GM21423 (cell line): Measurements from ENCODE around the gene DIP2C.
"Not testable (repeated sequence)": the region's sequence is repeated elsewhere in the genome, so short reads cannot be mapped to it uniquely, and the experiment has no call there.

Experiments used
- ATAC-seq: cut with Tn5 transposase; IDR thresholded peaks from one replicate; pipeline ENCODE4 v1.9.1; 2021; ENCODE audit warnings: mild to moderate bottlenecking, moderate library complexity; ENCODE audit not compliant: unreplicated experiment

DIP2C gene

GRCh38 chr10:489330-489729, 200.1 kb downstream of the DIP2C start:
- no peak for ATAC-seq

DNA sequence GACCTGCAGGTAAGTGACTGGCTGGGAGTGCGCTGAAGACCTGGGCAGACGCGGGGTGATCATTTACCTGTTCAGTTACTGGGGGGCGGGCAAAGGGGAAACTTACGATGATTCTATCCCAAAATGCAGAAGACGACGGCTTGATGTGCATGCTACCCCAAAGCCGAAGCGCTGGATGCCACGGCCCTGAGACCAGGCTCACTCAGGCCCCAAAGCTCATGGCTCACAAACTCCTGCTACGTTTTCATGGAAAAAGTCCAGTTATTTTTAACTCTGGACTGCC, 200.6 kb downstream of the DIP2C start:
- no peak for ATAC-seq

DNA sequence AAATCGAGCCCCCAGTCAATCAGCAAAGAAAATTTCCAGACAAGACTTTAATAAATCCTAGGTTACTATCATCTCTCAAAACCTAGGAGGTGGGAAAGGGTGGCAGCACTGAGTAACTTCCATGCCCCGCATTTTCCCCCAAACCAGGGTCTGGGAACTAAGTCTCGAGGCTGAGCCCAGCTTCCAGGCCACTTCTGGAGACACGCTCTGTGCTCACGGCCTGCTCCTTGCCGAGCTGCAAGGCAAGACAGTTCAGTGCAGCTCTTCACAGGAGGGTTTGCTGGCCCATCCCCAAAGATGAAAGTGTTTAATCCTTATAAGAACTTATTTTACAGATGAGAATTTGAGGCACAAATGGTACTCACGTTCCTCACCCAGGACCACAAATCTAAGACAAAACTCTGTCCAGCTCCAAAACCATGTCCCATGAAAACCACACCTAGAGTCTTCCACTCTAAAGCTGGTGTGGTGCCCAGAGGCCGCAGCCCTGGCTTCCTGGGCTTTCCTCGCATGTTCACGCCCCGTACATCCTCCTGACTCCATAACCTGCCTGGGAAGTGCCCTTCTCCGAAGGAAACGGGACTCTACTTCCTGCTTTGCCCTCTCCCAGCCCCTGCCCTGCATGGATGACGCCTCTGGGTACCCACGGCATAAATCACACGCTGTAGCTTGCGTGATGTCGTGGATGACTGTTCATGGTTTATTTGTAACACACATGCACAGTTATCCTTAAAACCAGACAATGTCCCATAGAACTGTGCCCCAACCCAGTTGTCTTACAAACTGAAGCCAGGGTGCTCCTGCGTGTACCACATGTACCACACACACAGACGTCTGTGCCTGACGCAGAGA, 201.2 kb downstream of the DIP2C start:
- ATAC-seq, result no peak

DNA sequence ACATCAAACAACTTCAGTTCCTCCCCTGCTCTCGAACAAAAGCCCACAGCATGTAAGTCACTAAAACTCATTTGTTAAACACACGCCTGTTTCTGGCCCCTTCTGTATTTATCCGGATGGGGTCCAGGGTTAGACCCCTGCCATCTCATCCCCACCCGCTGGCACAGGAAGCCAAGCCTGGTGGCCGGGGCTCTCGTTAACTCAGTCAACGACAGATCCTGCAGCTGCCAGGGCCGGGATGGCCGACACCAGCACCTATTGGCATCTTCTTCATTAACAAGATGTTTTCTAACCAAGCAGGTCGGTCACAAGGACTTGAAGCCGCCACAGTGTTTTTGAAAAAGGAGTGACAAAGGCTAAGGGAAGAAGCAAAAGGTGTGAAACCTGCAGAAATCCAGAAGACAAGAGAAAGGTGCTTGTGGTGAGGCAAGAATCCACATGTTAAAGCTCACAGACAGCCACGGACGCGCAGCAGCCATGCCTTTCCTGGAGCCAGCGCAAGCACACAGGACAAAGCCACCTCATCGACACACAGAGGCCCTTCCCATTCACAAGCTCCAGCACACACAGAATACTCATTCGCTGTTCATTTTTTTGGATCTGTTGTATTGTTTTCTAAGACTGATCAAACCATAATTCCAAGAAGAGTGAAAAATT, 202.7 kb downstream of the DIP2C start:
- no peak for ATAC-seq

- ATAC-seq, result no peak
These were observed 203.3 kb downstream of the DIP2C start for GRCh38 chr10:486206-486605.

GRCh38 chr10:485776-486175, 203.7 kb downstream of the DIP2C start:
- ATAC-seq, result no peak

DNA sequence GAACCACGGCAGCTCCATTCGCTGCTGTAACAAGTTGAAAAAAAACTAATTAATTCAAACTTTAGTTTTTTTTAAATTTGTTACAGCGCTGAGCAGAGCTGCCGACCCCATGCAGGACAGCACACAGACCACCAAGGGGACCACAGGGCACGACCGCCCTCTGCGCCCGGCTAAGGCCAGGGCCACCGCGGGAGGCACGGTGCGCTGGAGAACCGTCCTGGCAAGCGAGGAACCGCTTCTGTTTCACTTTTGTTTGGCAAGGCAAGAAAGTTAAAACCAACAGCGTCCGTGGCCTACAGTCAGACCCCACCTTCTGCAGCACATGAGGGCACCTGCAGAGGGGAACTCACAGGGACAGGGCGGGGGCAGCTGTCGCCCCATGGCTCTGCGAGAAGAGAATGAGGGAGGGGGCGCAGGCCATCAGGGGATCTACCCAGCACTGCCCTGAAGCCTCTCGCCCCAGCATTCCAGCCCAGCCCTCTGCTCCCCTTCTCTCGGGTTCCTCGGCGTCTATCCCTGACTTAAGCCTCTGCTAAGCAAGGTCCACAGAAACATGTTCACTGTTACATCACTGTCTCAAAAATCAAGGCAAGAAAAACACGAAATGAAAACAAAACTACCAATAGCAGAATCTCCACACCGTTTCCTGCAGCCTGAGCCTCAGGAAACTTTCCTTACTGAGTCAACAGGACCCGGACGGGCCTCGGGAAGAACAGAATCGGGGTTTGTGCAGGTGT, 204.4 kb downstream of the DIP2C start:
- ATAC-seq, result peak; percentile 46

- ATAC-seq, result peak; percentile 36
These were observed 205.0 kb downstream of the DIP2C start for GRCh38 chr10:484441-484924.

DNA sequence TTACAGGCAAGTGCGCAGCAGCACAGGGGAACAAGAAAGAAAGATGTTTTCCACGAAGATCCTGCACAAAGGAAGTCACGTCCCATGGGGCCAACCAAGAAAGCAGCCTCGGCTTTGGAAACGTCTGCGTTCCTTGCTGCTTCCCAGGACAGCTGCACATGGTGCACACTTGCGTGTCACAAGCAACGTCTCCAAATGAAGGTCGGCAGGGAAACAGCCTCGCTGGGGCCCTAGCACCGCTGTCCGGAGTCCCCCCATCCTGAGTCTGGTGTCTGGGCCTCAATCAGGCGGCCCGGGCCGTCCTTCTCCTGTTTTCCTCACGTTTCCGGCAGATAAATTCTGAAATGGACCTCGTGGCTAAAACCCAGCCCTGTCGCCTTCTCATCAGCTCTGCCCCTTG, 206.2 kb downstream of the DIP2C start:
- ATAC-seq, result no peak

- no peak for ATAC-seq
These were observed 206.6 kb downstream of the DIP2C start for GRCh38 chr10:482848-483247.

DNA sequence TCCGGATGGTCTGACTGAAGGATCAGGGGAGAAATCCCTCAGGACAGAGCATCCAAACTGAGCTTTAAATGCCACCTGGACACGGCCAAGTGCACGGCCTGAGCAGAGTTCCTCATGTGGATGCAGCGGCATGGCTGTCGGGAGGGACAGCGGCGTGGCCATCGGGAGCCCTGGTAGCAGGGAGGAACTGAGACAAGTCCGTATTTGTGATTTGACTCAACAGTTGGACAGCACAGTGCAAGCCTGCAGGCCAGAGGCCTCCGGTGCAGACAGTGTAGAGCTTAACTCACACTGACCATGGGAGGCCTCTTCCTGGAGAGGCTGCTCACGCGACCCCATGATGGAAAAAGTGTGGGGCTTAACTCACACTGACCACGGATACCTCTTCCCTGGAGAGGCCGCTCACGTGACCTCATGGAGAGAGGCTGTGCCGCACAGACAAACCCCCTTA, 207.4 kb downstream of the DIP2C start:
- no peak for ATAC-seq

- no peak for ATAC-seq
These were observed 207.8 kb downstream of the DIP2C start for GRCh38 chr10:481628-482027.

DNA sequence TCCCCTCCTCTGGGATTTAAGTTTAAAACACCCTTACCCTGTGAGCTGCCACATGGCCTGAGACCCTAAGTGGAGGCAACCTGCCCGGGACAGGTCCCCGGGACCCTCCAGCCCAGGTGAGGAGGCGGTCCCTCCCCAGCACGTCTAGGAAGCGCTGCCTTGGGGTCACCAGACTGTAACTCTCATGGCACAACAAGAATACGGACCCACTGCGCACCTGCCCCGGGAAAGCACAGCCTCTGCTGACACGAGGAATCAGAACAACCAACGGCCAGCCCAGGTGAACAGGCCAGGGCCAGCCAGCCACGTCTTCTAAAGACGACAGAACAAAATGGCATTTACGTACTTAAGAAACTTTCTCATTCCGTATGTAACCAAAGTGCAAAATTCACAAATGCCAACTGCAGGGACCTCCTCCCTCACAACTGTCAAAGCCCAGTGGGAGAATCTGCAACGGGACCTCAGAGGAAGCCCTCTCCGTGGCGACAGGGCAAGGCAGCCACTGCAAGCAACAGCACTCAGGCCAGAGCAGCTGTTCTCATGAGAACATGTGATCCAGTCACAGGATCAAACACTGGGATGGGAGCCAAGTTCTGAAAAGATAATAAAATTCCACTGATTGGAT, 208.4 kb downstream of the DIP2C start:
- ATAC-seq, result no peak

GRCh38 chr10:480498-480927, 209.0 kb downstream of the DIP2C start:
- no peak for ATAC-seq

GRCh38 chr10:479706-480497, 209.6 kb downstream of the DIP2C start:
- ATAC-seq, result not testable (repeated sequence)

GRCh38 chr10:478471-479245, 210.8 kb downstream of the DIP2C start:
- no peak for ATAC-seq

DNA sequence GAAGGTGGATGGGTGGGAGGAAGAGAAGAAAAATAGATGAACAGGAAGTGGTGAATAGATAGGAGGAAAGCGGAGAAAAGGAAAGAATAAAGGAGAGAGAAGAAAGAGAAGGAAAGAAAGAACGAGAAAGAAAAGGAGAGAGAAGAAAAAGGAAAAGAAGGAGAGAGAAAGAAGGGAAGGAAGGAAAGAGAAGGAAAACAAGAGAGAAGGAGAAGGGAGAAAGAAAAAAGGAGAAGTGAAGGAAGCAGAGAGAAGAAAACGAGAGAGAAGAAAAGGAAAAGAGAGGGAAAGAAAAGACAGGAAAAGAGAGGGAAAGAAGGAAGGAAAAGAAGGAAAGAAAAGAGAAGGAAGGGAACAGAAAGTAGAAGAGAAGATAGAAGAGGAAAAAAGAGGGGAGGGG, 211.8 kb downstream of the DIP2C start:
- no peak for ATAC-seq

GRCh38 chr10:476455-476780, 213.1 kb downstream of the DIP2C start:
- ATAC-seq, result no peak

- ATAC-seq, result no peak
These were observed 213.6 kb downstream of the DIP2C start for GRCh38 chr10:475709-476454.
